A549 (cell line): Measurements from ENCODE around the gene RIOK1. TPM values are rescaled to one million over a fixed set of nuclear protein-coding genes. Genes with fewer than 3 reads are reported as not detected.
"Not testable (repeated sequence)": the region's sequence is repeated elsewhere in the genome, so short reads cannot be mapped to it uniquely, and the experiment has no call there.

Experiments
- ATAC-seq, 2 experiments: fragments of 200-7000 bp in 1 of 2; fragments of >200 bp in 1 of 2; cut with Nextera tagmentation in 1 of 2; cut with Tn5 transposase in 1 of 2; 3 replicates each; pipeline versions ENCODE4 v1.8.0 to v1.9.1; 2018 to 2020; ENCODE audit warnings: mild to moderate bottlenecking in 1 of 2, moderate library complexity in 1 of 2
- CTCF ChIA-PET: fragments of 300-600 bp; sonication (Branson Sonifier 250); formaldehyde crosslinking; extraction: SDS; loops from one replicate; lab custom pipeline; 2021; ENCODE audit warnings: antibody characterized with exemption, inconsistent platforms; lab: Yijun Ruan, JAX
- POLR2A ChIA-PET: fragments of 350-600 bp; formaldehyde crosslinking; extraction: SDS; loops from one replicate; lab custom pipeline; 2021; ENCODE audit warnings: antibody characterized with exemption, inconsistent platforms; lab: Yijun Ruan, JAX
- DNase-seq, 2 experiments: peaks; one replicate each; pipeline versions ENCODE4 v3.0.0 to v3.0.0-alpha.2; 2011 to 2016; ENCODE audit warnings: low read depth in 1 of 2, low spot score in 1 of 2
- FAIRE-seq: peaks from 2 replicates; lab custom pipeline; 2011; peaks lifted over from hg19 to GRCh38; lab: Jason Lieb, UNC
- H3K27ac ChIP-seq, 2 experiments: fragments of >200 bp; sonication (Bioruptor Twin); formaldehyde crosslinking; 3 replicates each; pipeline ENCODE4 v1.5.1; 2016 to 2017
- H3K4me1 ChIP-seq: fragments of >200 bp; sonication (Bioruptor Twin); formaldehyde crosslinking; 3 replicates; pipeline ENCODE4 v1.6.1; 2016
- H3K4me2 ChIP-seq: fragments of >200 bp; sonication (Bioruptor Twin); formaldehyde crosslinking; 3 replicates; pipeline ENCODE4 v1.6.1; 2016
- H3K4me3 ChIP-seq: fragments of >200 bp; sonication (Bioruptor Twin); formaldehyde crosslinking; 3 replicates; pipeline ENCODE4 v1.5.1; 2016
- H3K9me3 ChIP-seq: fragments of >200 bp; sonication (Bioruptor Twin); formaldehyde crosslinking; 3 replicates; pipeline ENCODE4 v1.6.1; 2016
- BCL3 ChIP-seq: fragments of >200 bp; sonication (Bioruptor Twin); formaldehyde crosslinking; IDR thresholded peaks from 3 replicates; pipeline ENCODE4 v1.6.1; 2016
- BHLHE40 ChIP-seq: IDR thresholded peaks from 2 replicates; pipeline ENCODE4 v1.6.1; 2012; ENCODE audit warnings: low read depth, low read length, inconsistent platforms
- CBX8 ChIP-seq: fragments of 200-600 bp; sonication (generic); IDR thresholded peaks from 2 replicates; pipeline ENCODE4 v1.6.1; 2016
- EHF ChIP-seq: fragments of 250-450 bp; sonication (Bioruptor Pico); IDR thresholded peaks from 2 replicates; pipeline ENCODE4 v1.5.0; 2020; ENCODE audit warnings: mild to moderate bottlenecking
- EHMT2 ChIP-seq: fragments of 200-600 bp; sonication (generic); IDR thresholded peaks from 2 replicates; pipeline ENCODE4 v1.6.1; 2016; ENCODE audit warnings: antibody characterized with exemption, low read depth, mild to moderate bottlenecking, moderate library complexity
- FOSL2 ChIP-seq, 2 experiments: fragments of 450-650 bp in 1 of 2; fragments of >200 bp in 1 of 2; sonication (Bioruptor Twin) in 1 of 2; formaldehyde crosslinking; IDR thresholded peaks; 2 replicates each; pipeline versions ENCODE4 v1.5.0 to v1.6.1; 2016 to 2020; ENCODE audit warnings: mild to moderate bottlenecking in 1 of 2, moderate library complexity in 1 of 2
- HES2 ChIP-seq: fragments of >200 bp; sonication (Bioruptor Twin); formaldehyde crosslinking; IDR thresholded peaks from 2 replicates; pipeline ENCODE4 v1.6.1; 2016
- KDM1A ChIP-seq: fragments of 200-600 bp; sonication (generic); IDR thresholded peaks from 2 replicates; pipeline ENCODE4 v1.6.1; 2016; ENCODE audit warnings: low read depth, mild to moderate bottlenecking
- MAFK ChIP-seq: fragments of 450-650 bp; IDR thresholded peaks from 2 replicates; pipeline ENCODE4 v1.6.1; 2014; ENCODE audit not compliant: partially characterized antibody
- MYC ChIP-seq: IDR thresholded peaks from 2 replicates; pipeline ENCODE4 v1.6.1; 2012; ENCODE audit warnings: mild to moderate bottlenecking, inconsistent platforms, low read length, improper control_type of control experiment, borderline replicate concordance
- PHF8 ChIP-seq: fragments of 200-600 bp; sonication (generic); IDR thresholded peaks from 2 replicates; pipeline ENCODE4 v1.6.1; 2016; ENCODE audit warnings: low read depth, mild to moderate bottlenecking, antibody characterized with exemption, moderate library complexity, borderline replicate concordance
- RAD21 ChIP-seq, 2 experiments: fragments of >200 bp in 1 of 2; sonication (Bioruptor Twin) in 1 of 2; formaldehyde crosslinking in 1 of 2; IDR thresholded peaks in 1 of 2; conservative IDR thresholded peaks in 1 of 2; 2 replicates in 1 of 2; 3 replicates in 1 of 2; pipeline ENCODE4 v1.6.1; 2012 to 2018; ENCODE audit warnings: inconsistent platforms in 1 of 2
- RCOR1 ChIP-seq: fragments of 150-350 bp; IDR thresholded peaks from 2 replicates; pipeline ENCODE4 v1.6.1; 2014; ENCODE audit warnings: antibody characterized with exemption, low read length, low read depth
- RNF2 ChIP-seq: fragments of 200-600 bp; sonication (generic); IDR thresholded peaks from 2 replicates; pipeline ENCODE4 v1.6.1; 2016; ENCODE audit warnings: low read depth, mild to moderate bottlenecking, antibody characterized with exemption, moderate library complexity, borderline replicate concordance
- SMC3 ChIP-seq: fragments of >200 bp; sonication (Bioruptor Twin); formaldehyde crosslinking; IDR thresholded peaks from 3 replicates; pipeline ENCODE4 v1.6.1; 2018; ENCODE audit warnings: inconsistent platforms
- SREBF2 ChIP-seq: fragments of 450-650 bp; IDR thresholded peaks from 2 replicates; pipeline ENCODE4 v1.6.1; 2014; ENCODE audit warnings: mild to moderate bottlenecking, moderate library complexity
- TFCP2L1 ChIP-seq: fragments of 250-450 bp; sonication (Bioruptor Pico); IDR thresholded peaks from 2 replicates; pipeline ENCODE4 v1.5.0; 2021; ENCODE audit warnings: mild to moderate bottlenecking
- USF2 ChIP-seq: fragments of 450-650 bp; IDR thresholded peaks from 2 replicates; pipeline ENCODE4 v1.6.1; 2014; ENCODE audit warnings: antibody characterized with exemption
- ZFP36 ChIP-seq: fragments of 450-650 bp; IDR thresholded peaks from 2 replicates; pipeline ENCODE4 v1.6.1; 2014; ENCODE audit warnings: borderline replicate concordance; ENCODE audit not compliant: partially characterized antibody
- WGBS: methylation state at CpG from one replicate; pipeline ENCODE4 v1.1.6; 2017; ENCODE audit errors: missing lambda C conversion rate; 5-methylcytosine and 5-hydroxymethylcytosine counted together
- polyA plus RNA-seq, 4 experiments: library from polyadenylated mRNA; depleted of rRNA in 3 of 4; stranded (reverse); fragments of >200 nt; fragmentation: RNase III in 1 of 4; extraction: RNeasy Plus Mini Kit Qiagen cat#74134 plus additional on column Dnase treatment in 1 of 4; gene quantifications; 2 replicates in 3 of 4; 3 replicates in 1 of 4; pipeline ENCODE4 v1.2.3, GENCODE V29; 2011 to 2017
- TF ChIP-seq, protein P1 (sequence below): fragments of 250-450 bp; sonication (Bioruptor Pico); IDR thresholded peaks from 2 replicates; pipeline ENCODE4 v1.5.0; 2020; ENCODE audit warnings: low read depth, mild to moderate bottlenecking, moderate library complexity
- TF ChIP-seq, protein P2 (sequence below): fragments of 250-450 bp; sonication (Bioruptor Pico); IDR thresholded peaks from 2 replicates; pipeline ENCODE4 v1.5.0; 2021; ENCODE audit warnings: mild to moderate bottlenecking, moderate library complexity, borderline replicate concordance

Gene RIOK1
- polyA plus RNA-seq, 2 of the 4 experiments (the other 2 are of a cell fraction): 16.1 to 20.4 TPM

- ChIA-PET POLR2A (no interaction called here), CTCF (no interaction called here)
- Histone ChIP-seq H3K9me3 (no peaks in the 10 kb centered on the region), H3K4me3 (no peak overlapping the region), H3K4me2 (no peak overlapping the region), H3K4me1 (peaks cover 4% of the 10 kb centered on the region; the same call in 1 of the 3 replicates), H3K27ac (no peak overlapping the region)
- no peak for FAIRE-seq
- DNase-seq: no peak
- no peak for ATAC-seq
- WGBS: 78% methylated on average over 1 of the region's 6 CpGs
- TF ChIP-seq SMC3 (no peak), MAFK (no peak), RNF2 (no peak), CBX8 (no peak), ZFP36 (no peak), KDM1A (no peak), USF2 (no peak), MYC (no peak), FOSL2 (IDR thresholded peaks at IDR 0.05) (no peak), FOSL2 (CRISPR knock-in tag; IDR thresholded peaks at IDR 0.05) (no peak), RCOR1 (no peak), BHLHE40 (no peak), HES2 (no peak), EHF (CRISPR knock-in tag) (no peak)
- TF ChIP-seq, protein P1, sequence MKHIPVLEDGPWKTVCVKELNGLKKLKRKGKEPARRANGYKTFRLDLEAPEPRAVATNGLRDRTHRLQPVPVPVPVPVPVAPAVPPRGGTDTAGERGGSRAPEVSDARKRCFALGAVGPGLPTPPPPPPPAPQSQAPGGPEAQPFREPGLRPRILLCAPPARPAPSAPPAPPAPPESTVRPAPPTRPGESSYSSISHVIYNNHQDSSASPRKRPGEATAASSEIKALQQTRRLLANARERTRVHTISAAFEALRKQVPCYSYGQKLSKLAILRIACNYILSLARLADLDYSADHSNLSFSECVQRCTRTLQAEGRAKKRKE (CRISPR knock-in tag): no peak
Measured at GRCh38 chr6:7452898-7453297, 63.3 kb downstream of the RIOK1 start.

DNA sequence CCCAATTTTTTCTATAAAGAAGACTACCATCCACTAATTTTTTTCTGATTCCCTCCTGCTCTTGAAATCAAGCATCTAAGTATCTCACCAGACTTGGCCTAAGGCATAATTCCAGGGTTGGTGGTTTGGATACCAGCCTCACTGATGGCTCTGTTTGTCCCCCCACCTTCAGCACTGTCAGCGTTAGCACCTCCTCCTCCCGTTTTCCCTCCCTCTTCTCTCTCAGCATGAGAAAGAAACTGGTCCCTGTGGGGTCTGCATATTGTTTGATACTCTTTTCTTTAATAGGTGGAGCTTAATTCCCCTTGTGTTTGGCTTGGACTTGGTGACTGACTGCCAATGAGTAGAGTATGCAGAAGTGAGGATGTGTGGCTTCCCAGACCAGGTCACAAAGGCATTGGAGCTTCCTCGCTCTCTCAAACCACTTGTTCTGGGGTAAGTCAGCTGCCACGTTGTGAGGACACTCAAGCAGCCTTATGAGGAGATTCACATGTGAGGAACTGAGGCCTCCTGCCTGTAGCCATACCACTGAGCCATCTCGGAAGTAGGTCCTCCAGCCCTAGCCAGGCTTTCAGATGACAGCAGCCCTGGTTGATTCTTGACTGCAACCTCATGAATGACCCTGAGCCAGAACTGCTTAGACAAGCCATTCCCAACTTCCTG, 65.2 kb downstream of the RIOK1 start:
- POLR2A ChIA-PET: no interaction called here
- H3K9me3 ChIP-seq: no peaks in the 10 kb centered on the region
- DNase-seq: no peak
- CTCF ChIA-PET: interaction anchor here (1.1 to 1.2 kb wide), 2 partner anchors 10 to 15 kb away, joined by 3 to 4 read pairs; no protein-coding TSS in a partner anchor
- no peak overlapping the region for H3K4me3 ChIP-seq
- FAIRE-seq: no peak
- no peak for ATAC-seq
- peaks cover 4% of the 10 kb centered on the region; the same call in 1 of the 3 replicates for H3K4me1 ChIP-seq
- H3K27ac ChIP-seq: no peak overlapping the region
- 69% methylated on average over 4 of the region's 5 CpGs for WGBS
- H3K4me2 ChIP-seq: no peak overlapping the region
- TF ChIP-seq TFCP2L1 (CRISPR knock-in tag) (no peak), SMC3 (no peak), SREBF2 (no peak), BCL3 (no peak), RAD21 (conservative IDR thresholded peaks at IDR 0.05 in 1 of 2, IDR thresholded peaks at IDR 0.05 in 1 of 2) (no peak), PHF8 (no peak), HES2 (no peak), EHMT2 (no peak)
- TF ChIP-seq, protein P2, sequence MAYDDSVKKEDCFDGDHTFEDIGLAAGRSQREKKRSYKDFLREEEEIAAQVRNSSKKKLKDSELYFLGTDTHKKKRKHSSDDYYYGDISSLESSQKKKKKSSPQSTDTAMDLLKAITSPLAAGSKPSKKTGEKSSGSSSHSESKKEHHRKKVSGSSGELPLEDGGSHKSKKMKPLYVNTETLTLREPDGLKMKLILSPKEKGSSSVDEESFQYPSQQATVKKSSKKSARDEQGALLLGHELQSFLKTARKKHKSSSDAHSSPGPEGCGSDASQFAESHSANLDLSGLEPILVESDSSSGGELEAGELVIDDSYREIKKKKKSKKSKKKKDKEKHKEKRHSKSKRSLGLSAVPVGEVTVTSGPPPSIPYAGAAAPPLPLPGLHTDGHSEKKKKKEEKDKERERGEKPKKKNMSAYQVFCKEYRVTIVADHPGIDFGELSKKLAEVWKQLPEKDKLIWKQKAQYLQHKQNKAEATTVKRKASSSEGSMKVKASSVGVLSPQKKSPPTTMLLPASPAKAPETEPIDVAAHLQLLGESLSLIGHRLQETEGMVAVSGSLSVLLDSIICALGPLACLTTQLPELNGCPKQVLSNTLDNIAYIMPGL (CRISPR knock-in tag): no peak

DNA sequence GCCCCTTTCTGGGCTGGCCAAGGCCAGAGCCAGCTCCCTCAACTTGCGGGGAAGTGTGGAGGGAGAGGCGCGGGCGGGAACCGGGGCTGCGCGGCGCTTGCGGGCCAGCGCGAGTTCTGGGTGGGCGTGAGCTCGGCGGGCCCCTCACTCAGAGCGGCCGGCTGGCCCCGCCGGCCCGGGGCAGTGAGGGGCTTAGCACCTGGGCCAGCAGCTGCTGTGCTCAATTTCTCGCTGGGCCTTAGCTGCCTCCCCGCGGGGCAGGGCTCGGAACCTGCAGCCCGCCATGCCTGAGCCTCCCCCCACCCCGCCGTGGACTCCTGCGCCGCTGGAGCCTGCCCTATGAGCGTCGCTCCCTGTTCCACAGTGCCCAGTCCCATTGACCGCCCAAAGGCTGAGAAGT, 66.7 kb downstream of the RIOK1 start:
- POLR2A ChIA-PET, FAIRE-seq, H3K4me2 ChIP-seq, CTCF ChIA-PET, ATAC-seq, H3K4me3 ChIP-seq, H3K27ac ChIP-seq, H3K4me1 ChIP-seq, DNase-seq, H3K9me3 ChIP-seq: not testable (repeated sequence)
- 100% methylated on average over 1 of the region's 31 CpGs for WGBS
